Measurements from ENCODE around the gene CD247. TPM values are rescaled to one million over a fixed set of nuclear protein-coding genes. Genes with fewer than 3 reads are reported as not detected.

The CD247 gene
- total and polyA plus RNA-seq, 2 of the 4 experiments (the other 2 are of a cell fraction) = not detected

- intact Hi-C loops (cut with micrococcal nuclease) = no loop called here
Measured at GRCh38 chr1:167492481-167492910, 25.8 kb downstream of the CD247 start.

More at GRCh38 chr1:167492481-167492910, 25.8 kb downstream of the CD247 start:
- POLR2A ChIA-PET (ENCODE audit: unreplicated experiment) = no interaction called here
- H3K4me3 ChIP-seq (ENCODE audit: insufficient read depth, low read depth, low read length) = no peak overlapping the region
- no peak overlapping the region for H3K23ac ChIP-seq (ENCODE audit: low read depth, low read length)
- no peak overlapping the region for H2AK5ac ChIP-seq (ENCODE audit: low read depth, low read length)
- no peak overlapping the region for H2AFZ ChIP-seq (replicated peaks; ENCODE audit: low read length, poor library complexity)
- no peak overlapping the region for H2BK5ac ChIP-seq (ENCODE audit: low read depth, low read length, poor library complexity, severe bottlenecking)
- H3K9me1 ChIP-seq (ENCODE audit: insufficient read depth, low read length) = no peaks in the 10 kb centered on the region
- no peak for TF ChIP-seq SMC3 (IDR thresholded peaks at IDR 0.05; ENCODE audit: low read depth, low read length)
- no peak for TF ChIP-seq CTCF (conservative IDR thresholded peaks at IDR 0.05; ENCODE audit: low read depth, low read length)
- no peak for TF ChIP-seq CEBPB (IDR thresholded peaks at IDR 0.05; ENCODE audit: low read depth, low read length)
- no peak for TF ChIP-seq RAD21 (IDR thresholded peaks at IDR 0.05; ENCODE audit: low read length)
- TF ChIP-seq NFE2L2 (IDR thresholded peaks at IDR 0.05; ENCODE audit: low read depth, low read length) = no peak
- TF ChIP-seq MAZ (IDR thresholded peaks at IDR 0.05; ENCODE audit: borderline replicate concordance, low read depth, low read length) = no peak
- no peak for TF ChIP-seq BHLHE40 (IDR thresholded peaks at IDR 0.05; ENCODE audit: low read depth, low read length)
- TF ChIP-seq ELK1 (IDR thresholded peaks at IDR 0.05; ENCODE audit: borderline replicate concordance, low read depth, low read length) = no peak
- TF ChIP-seq CHD1 (IDR thresholded peaks at IDR 0.05; ENCODE audit: low read depth, low read length) = no peak
- TF ChIP-seq MXI1 (IDR thresholded peaks at IDR 0.05; ENCODE audit: borderline replicate concordance, low read depth, low read length) = no peak
- TF ChIP-seq POLR2A (IDR thresholded peaks at IDR 0.05; ENCODE audit: low read depth, low read length) = no peak
- no peak for TF ChIP-seq USF2 (IDR thresholded peaks at IDR 0.05; ENCODE audit: low read depth, low read length)
- H3K9ac ChIP-seq (ENCODE audit: low read depth, low read length) = no peak overlapping the region
- no TSS peak for BruUV-seq (replicated peaks)
- no peak overlapping the region for H4K8ac ChIP-seq (ENCODE audit: low read depth in 2 of 2, low read length in 2 of 2)
- H3K4me2 ChIP-seq (ENCODE audit: low read depth, low read length) = no peak overlapping the region
- no peak for DNase-seq
- dilution Hi-C loops (cut with HindIII; ENCODE audit: low sequenced_read_pairs, unreplicated experiment) (no loop called here), in situ Hi-C loops (cut with MboI; ENCODE audit: low sequenced_read_pairs) (no loop called here)
- H2BK120ac ChIP-seq (ENCODE audit: low read depth, low read length) = no peak overlapping the region
- H2AK9ac ChIP-seq (replicated peaks; ENCODE audit: low read depth, low read length, poor library complexity) = no peak overlapping the region
- WGBS, 2 experiments (ENCODE audit: extremely low coverage in 2 of 2, insufficient read length in 1 of 2) = no CpG with 5 or more reads among the region's 5 CpGs
- no peak overlapping the region for H4K5ac ChIP-seq (ENCODE audit: low read depth, low read length)
- no peak for ATAC-seq (ENCODE audit: low read depth)
- no peak overlapping the region for H4K91ac ChIP-seq (ENCODE audit: insufficient read depth, low read depth, low read length)
- no peak overlapping the region for H2BK20ac ChIP-seq (ENCODE audit: low read depth, low read length)
- H3K18ac ChIP-seq (ENCODE audit: low read depth, low read length) = no peak overlapping the region
- no peak overlapping the region for H2BK15ac ChIP-seq (ENCODE audit: low read depth, low read length)
- no peak overlapping the region for H3K27ac ChIP-seq (ENCODE audit: insufficient read depth, low read length)
- no peaks in the 10 kb centered on the region for H3K36me3 ChIP-seq (ENCODE audit: control insufficient read depth, insufficient read depth, low read length)
- H3K9me3 ChIP-seq (ENCODE audit: control insufficient read depth, insufficient read depth, low read length) = no peaks in the 10 kb centered on the region
- H3K27me3 ChIP-seq (ENCODE audit: control insufficient read depth, insufficient read depth, low read length) = peaks cover 19% of the 10 kb centered on the region
- H3K56ac ChIP-seq (ENCODE audit: extremely low read depth, insufficient read depth, low read length) = no peak overlapping the region
- no peak overlapping the region for H3K14ac ChIP-seq (replicated peaks; ENCODE audit: low read depth, low read length)
- H3K4ac ChIP-seq (ENCODE audit: low read depth, low read length) = no peak overlapping the region
- H3K79me1 ChIP-seq (ENCODE audit: low read depth in 1 of 2, low read length in 2 of 2) = no peaks in the 10 kb centered on the region
- CTCF ChIA-PET = no interaction called here
- no peaks in the 10 kb centered on the region for H3K4me1 ChIP-seq (ENCODE audit: control insufficient read depth, insufficient read depth, low read length)
- H4K20me1 ChIP-seq (ENCODE audit: insufficient read depth, low read length) = no peaks in the 10 kb centered on the region
